GM23338 (cell line): ENCODE data around the gene TKFC. TPM values are rescaled to one million over a fixed set of nuclear protein-coding genes. Genes with fewer than 3 reads are reported as not detected.

Experiments
- ATAC-seq: fragments of 200-7000 bp; cut with Tn5 transposase; 3 replicates; pipeline ENCODE4 v1.9.1; 2020
- DNase-seq: peaks from one replicate; pipeline ENCODE4 v3.0.0-alpha.2; 2015; ENCODE audit warnings: low spot score
- H2AFZ ChIP-seq: fragments of 200-600 bp; sonication (generic); 2 replicates; pipeline ENCODE4 v1.8.0; 2016; ENCODE audit warnings: antibody characterized with exemption, mild to moderate bottlenecking, moderate library complexity
- H3F3A ChIP-seq: fragments of 200-600 bp; sonication (generic); replicated peaks from 2 replicates; pipeline ENCODE4 v1.8.0; 2017; ENCODE audit warnings: antibody characterized with exemption, mixed run types, low read depth
- H3K27ac ChIP-seq: fragments of 200-600 bp; sonication (generic); 2 replicates; pipeline ENCODE4 v1.6.1; 2016; ENCODE audit warnings: low read depth
- H3K27me3 ChIP-seq: fragments of 200-600 bp; sonication (generic); 2 replicates; pipeline ENCODE4 v1.8.0; 2016; ENCODE audit warnings: mild to moderate bottlenecking, mixed run types, moderate library complexity; ENCODE audit not compliant: insufficient read depth
- H3K36me3 ChIP-seq: fragments of 200-600 bp; sonication (generic); 2 replicates; pipeline ENCODE4 v1.8.0; 2016; ENCODE audit warnings: mild to moderate bottlenecking; ENCODE audit not compliant: insufficient read depth
- H3K4me1 ChIP-seq: fragments of 200-600 bp; sonication (generic); 2 replicates; pipeline ENCODE4 v1.8.0; 2016; ENCODE audit warnings: mild to moderate bottlenecking, moderate library complexity; ENCODE audit not compliant: insufficient read depth
- H3K4me2 ChIP-seq: fragments of 200-600 bp; sonication (generic); 2 replicates; pipeline ENCODE4 v1.7.1; 2017; ENCODE audit warnings: mixed run types
- H3K4me3 ChIP-seq: fragments of 200-600 bp; sonication (generic); 2 replicates; pipeline ENCODE4 v1.6.1; 2016; ENCODE audit warnings: mixed run types
- H3K79me2 ChIP-seq: fragments of 200-600 bp; sonication (generic); replicated peaks from 2 replicates; pipeline ENCODE4 v1.8.0; 2017; ENCODE audit warnings: mild to moderate bottlenecking; ENCODE audit not compliant: insufficient read depth
- H3K9me2 ChIP-seq: fragments of 200-600 bp; sonication (generic); 2 replicates; pipeline ENCODE4 v1.8.0; 2017; ENCODE audit not compliant: insufficient read depth
- H4K20me1 ChIP-seq: fragments of 200-600 bp; sonication (generic); replicated peaks from 2 replicates; pipeline ENCODE4 v1.8.0; 2017; ENCODE audit warnings: mild to moderate bottlenecking; ENCODE audit not compliant: insufficient read depth
- H3K27ac Mint-ChIP-seq: 2 replicates; pipeline ENCODE4 v1.8.0; 2020; ENCODE audit warnings: inconsistent platforms, mild to moderate bottlenecking, moderate library complexity, mixed read lengths
- H3K27me3 Mint-ChIP-seq: 3 replicates; pipeline ENCODE4 v1.8.0; 2022; ENCODE audit warnings: low read depth, mild to moderate bottlenecking, moderate library complexity, mixed read lengths, inconsistent platforms; ENCODE audit not compliant: insufficient read depth, poor library complexity
- H3K36me3 Mint-ChIP-seq: 3 replicates; pipeline ENCODE4 v1.8.0; 2021; ENCODE audit warnings: low read depth, mild to moderate bottlenecking, inconsistent platforms, moderate library complexity, mixed read lengths
- H3K4me1 Mint-ChIP-seq: 3 replicates; pipeline ENCODE4 v1.8.0; 2020; ENCODE audit warnings: mild to moderate bottlenecking, inconsistent platforms, mixed read lengths
- H3K4me3 Mint-ChIP-seq: 3 replicates; pipeline ENCODE4 v1.8.0; 2021; ENCODE audit warnings: moderate library complexity, mild to moderate bottlenecking, inconsistent platforms, mixed read lengths
- H3K9me3 Mint-ChIP-seq: 3 replicates; pipeline ENCODE4 v1.8.0; 2020; ENCODE audit warnings: moderate library complexity, mild to moderate bottlenecking, inconsistent platforms, mixed read lengths
- CREB1 ChIP-seq: fragments of 250-450 bp; sonication (Bioruptor Pico); IDR thresholded peaks from 2 replicates; pipeline ENCODE4 v1.5.0; 2020; ENCODE audit warnings: low read depth, mild to moderate bottlenecking, moderate library complexity
- EZH2 ChIP-seq: fragments of 200-600 bp; sonication (generic); IDR thresholded peaks from one replicate; pipeline ENCODE4 v1.8.0; 2017; ENCODE audit warnings: antibody characterized with exemption, mild to moderate bottlenecking, low read depth; ENCODE audit not compliant: unreplicated experiment
- EZH2phosphoT487 ChIP-seq: fragments of 200-600 bp; sonication (generic); IDR thresholded peaks from one replicate; pipeline ENCODE4 v1.8.1; 2018; ENCODE audit warnings: antibody characterized with exemption; ENCODE audit not compliant: unreplicated experiment
- JUNB ChIP-seq: IDR thresholded peaks from one replicate; pipeline ENCODE4 v1.6.1; 2016; ENCODE audit warnings: antibody characterized with exemption; ENCODE audit not compliant: unreplicated experiment
- POLR2AphosphoS5 ChIP-seq: IDR thresholded peaks from 2 replicates; pipeline ENCODE4 v1.6.1; 2016; ENCODE audit warnings: antibody characterized with exemption, low read depth
- REST ChIP-seq: IDR thresholded peaks from one replicate; pipeline ENCODE4 v1.6.1; 2018; ENCODE audit warnings: antibody characterized with exemption; ENCODE audit not compliant: unreplicated experiment
- STAT1 ChIP-seq: IDR thresholded peaks from one replicate; pipeline ENCODE4 v1.6.1; 2016; ENCODE audit warnings: antibody characterized with exemption; ENCODE audit not compliant: unreplicated experiment
- ZNF114 ChIP-seq: fragments of 250-450 bp; sonication (Bioruptor Pico); IDR thresholded peaks from 2 replicates; pipeline ENCODE4 v1.5.0; 2020; ENCODE audit warnings: mild to moderate bottlenecking, moderate library complexity
- ZNF331 ChIP-seq: fragments of 250-450 bp; sonication (Bioruptor Pico); IDR thresholded peaks from 2 replicates; pipeline ENCODE4 v1.5.0; 2020; ENCODE audit warnings: low read depth, mild to moderate bottlenecking, moderate library complexity
- ZNF462 ChIP-seq: fragments of 250-450 bp; sonication (Bioruptor Pico); IDR thresholded peaks from 2 replicates; pipeline ENCODE4 v1.5.0; 2020; ENCODE audit warnings: mild to moderate bottlenecking, moderate library complexity
- polyA plus RNA-seq: library from polyadenylated mRNA; unstranded; fragments of >200 nt; fragmentation: Nextera tagmentation; extraction: Ambion mirVana; gene quantifications from 2 replicates; pipeline ENCODE4 v1.2.1, GENCODE V29; 2016
- total RNA-seq: library from RNA; depleted of rRNA; stranded (reverse); fragments of >200 nt; shearing (Covaris generic); gene quantifications from 2 replicates; pipeline ENCODE4 v1.2.3, GENCODE V29; 2014

TKFC gene
- total and polyA plus RNA-seq, 2 experiments from 2014 or later, result 21.7 to 46.9 TPM

GRCh38 chr11:61340979-61341378, 8.0 kb downstream of the TKFC start:
- H3K4me1 Mint-ChIP-seq, result peaks cover 7% of the 10 kb centered on the region
- no peak overlapping the region for H3K27ac Mint-ChIP-seq
- Histone ChIP-seq H3K4me2 (no peak overlapping the region), H3K4me3 (no peak overlapping the region), H2AFZ (no peak overlapping the region), H3F3A (peaks cover 2% of the 10 kb centered on the region; the same call in 1 of the 2 replicates), H3K36me3 (no peaks in the 10 kb centered on the region), H3K79me2 (no peaks in the 10 kb centered on the region), H3K9me2 (no peaks in the 10 kb centered on the region), H3K27ac (no peak overlapping the region), H4K20me1 (no peaks in the 10 kb centered on the region), H3K4me1 (peaks cover 1% of the 10 kb centered on the region; the same call in 1 of the 2 replicates), H3K27me3 (no peaks in the 10 kb centered on the region)
- TF ChIP-seq ZNF114 (CRISPR knock-in tag) (no peak), REST (no peak), CREB1 (CRISPR knock-in tag) (no peak), EZH2phosphoT487 (no peak), JUNB (no peak), EZH2 (no peak), STAT1 (no peak), ZNF331 (CRISPR knock-in tag) (no peak), ZNF462 (CRISPR knock-in tag) (no peak), POLR2AphosphoS5 (no peak)
- H3K9me3 Mint-ChIP-seq, result no peaks in the 10 kb centered on the region
- no peak overlapping the region for H3K4me3 Mint-ChIP-seq
- H3K36me3 Mint-ChIP-seq, result peaks cover 11% of the 10 kb centered on the region; the same call in 2 of the 3 replicates
- no peak for ATAC-seq
- DNase-seq, result no peak
- H3K27me3 Mint-ChIP-seq, result peaks cover 8% of the 10 kb centered on the region
